ENCODE data around the gene PSMB8. TPM values are rescaled to one million over a fixed set of nuclear protein-coding genes. Genes with fewer than 3 reads are reported as not detected.

The PSMB8 gene
- total RNA-seq, 2 experiments from 2014 or later = 120 to 121 TPM

DNA sequence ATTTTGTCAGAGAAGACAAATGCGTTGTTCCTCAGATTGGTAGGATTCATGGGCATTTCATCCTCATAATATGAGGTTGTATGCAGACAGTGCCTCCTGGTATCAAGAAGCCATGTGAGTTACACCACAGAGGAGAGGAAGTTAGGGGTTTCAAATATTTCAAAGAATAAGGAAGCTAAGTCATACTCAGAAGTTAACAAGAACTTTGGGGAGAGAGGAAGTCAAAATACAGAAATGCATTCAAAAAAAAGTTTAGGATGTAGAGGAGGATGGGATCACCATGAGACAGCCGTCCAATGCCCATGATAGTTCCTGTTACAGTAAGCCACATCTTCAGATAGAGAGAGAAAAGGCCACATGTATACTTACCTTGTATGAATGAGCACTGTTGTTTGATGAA, 49.3 kb downstream of the PSMB8 start:
- H3K4me3 ChIP-seq (ENCODE audit: low read length) = no peak overlapping the region
- no peak overlapping the region for H3K27ac Mint-ChIP-seq
- peaks cover 3% of the 10 kb centered on the region for H3K9me3 Mint-ChIP-seq
- TF ChIP-seq, protein P1, sequence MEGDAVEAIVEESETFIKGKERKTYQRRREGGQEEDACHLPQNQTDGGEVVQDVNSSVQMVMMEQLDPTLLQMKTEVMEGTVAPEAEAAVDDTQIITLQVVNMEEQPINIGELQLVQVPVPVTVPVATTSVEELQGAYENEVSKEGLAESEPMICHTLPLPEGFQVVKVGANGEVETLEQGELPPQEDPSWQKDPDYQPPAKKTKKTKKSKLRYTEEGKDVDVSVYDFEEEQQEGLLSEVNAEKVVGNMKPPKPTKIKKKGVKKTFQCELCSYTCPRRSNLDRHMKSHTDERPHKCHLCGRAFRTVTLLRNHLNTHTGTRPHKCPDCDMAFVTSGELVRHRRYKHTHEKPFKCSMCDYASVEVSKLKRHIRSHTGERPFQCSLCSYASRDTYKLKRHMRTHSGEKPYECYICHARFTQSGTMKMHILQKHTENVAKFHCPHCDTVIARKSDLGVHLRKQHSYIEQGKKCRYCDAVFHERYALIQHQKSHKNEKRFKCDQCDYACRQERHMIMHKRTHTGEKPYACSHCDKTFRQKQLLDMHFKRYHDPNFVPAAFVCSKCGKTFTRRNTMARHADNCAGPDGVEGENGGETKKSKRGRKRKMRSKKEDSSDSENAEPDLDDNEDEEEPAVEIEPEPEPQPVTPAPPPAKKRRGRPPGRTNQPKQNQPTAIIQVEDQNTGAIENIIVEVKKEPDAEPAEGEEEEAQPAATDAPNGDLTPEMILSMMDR (IDR thresholded peaks at IDR 0.05) = no peak
- H3K27me3 Mint-ChIP-seq = peaks cover 74% of the 10 kb centered on the region
- H3K4me1 Mint-ChIP-seq (ENCODE audit: low read depth) = peaks cover 26% of the 10 kb centered on the region
- no peaks in the 10 kb centered on the region for H3K36me3 ChIP-seq (ENCODE audit: insufficient read depth, low read length)
- H3K4me3 Mint-ChIP-seq = no peak overlapping the region
- H3K4me1 ChIP-seq (ENCODE audit: insufficient read depth, low read length) = peaks cover 9% of the 10 kb centered on the region
- intact Hi-C loops (cut with DNase I, micrococcal nuclease) = loop anchor here in 1 of 2 experiments (5.0 to 10.0 kb wide), 2 partner anchors 92 to 540 kb away; no protein-coding TSS in a partner anchor
- ChIA-PET CTCF (interaction anchor here (0.7 to 1.4 kb wide), 3 partner anchors 74 to 442 kb away, joined by 3 to 6 read pairs (median 3); no protein-coding TSS in a partner anchor), POLR2A (no interaction called here)
- peaks cover 14 to 28% of the 10 kb centered on the region in 2 experiments for H3K27me3 ChIP-seq (ENCODE audit: control insufficient read depth in 1 of 2, insufficient read depth in 2 of 2, low read length in 2 of 2)
- H3K27ac ChIP-seq (ENCODE audit: low read depth in 1 of 2, low read length in 2 of 2) = no peak overlapping the region
- ATAC-seq (ENCODE audit: poor library complexity) (peak; percentile 29), DNase-seq (peak in 3 of 14 experiments; percentile 14 to 48 (median 30))
- H3K9me3 ChIP-seq (ENCODE audit: control insufficient read depth in 1 of 2, insufficient read depth in 1 of 2, low read length in 2 of 2) = peaks cover 0 to 3% of the 10 kb centered on the region in 2 experiments
- H3K36me3 Mint-ChIP-seq (ENCODE audit: low read depth) = no peaks in the 10 kb centered on the region

DNA sequence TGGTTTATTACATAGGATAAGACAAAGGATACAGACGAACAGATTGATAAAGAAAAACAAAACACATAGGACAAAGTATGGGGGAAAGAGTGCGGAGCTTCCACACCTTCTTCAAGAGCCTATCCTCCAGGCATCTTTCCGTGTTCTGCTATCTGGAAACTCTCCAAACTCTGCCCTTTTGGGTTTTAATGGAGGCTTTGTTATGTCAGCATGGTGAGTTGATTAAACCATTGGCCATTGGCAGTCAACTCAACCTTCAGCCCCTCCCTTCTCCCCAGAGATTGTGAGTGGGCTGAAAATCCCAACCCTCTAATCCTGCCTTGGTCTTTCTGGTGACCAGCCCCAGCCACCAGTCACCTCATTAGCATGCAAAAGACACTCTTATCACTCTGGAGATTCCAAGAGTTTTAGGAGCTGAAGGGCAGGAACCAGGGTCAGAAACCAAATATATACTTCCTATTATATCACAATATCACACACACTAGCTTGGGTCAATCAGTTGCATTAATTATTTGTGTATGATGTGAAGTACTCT, 50.9 kb downstream of the PSMB8 start:
- ATAC-seq (ENCODE audit: poor library complexity) (no peak), DNase-seq (no peak)
- no peaks in the 10 kb centered on the region for H3K36me3 Mint-ChIP-seq (ENCODE audit: low read depth)
- CTCF ChIA-PET = interaction anchor here (0.8 to 1.4 kb wide), 2 partner anchors 45 to 90 kb away, joined by 3 to 6 read pairs; partner anchors contain the start of gene TAP2
- H3K27ac ChIP-seq (ENCODE audit: low read depth in 1 of 2, low read length in 2 of 2) = no peak overlapping the region
- H3K4me3 Mint-ChIP-seq = no peak overlapping the region
- no peaks in the 10 kb centered on the region for H3K36me3 ChIP-seq (ENCODE audit: insufficient read depth, low read length)
- peaks cover 9% of the 10 kb centered on the region for H3K4me1 ChIP-seq (ENCODE audit: insufficient read depth, low read length)
- intact Hi-C loops (cut with DNase I, micrococcal nuclease) = loop anchor here in 1 of 2 experiments (5.0 to 10.0 kb wide), 2 partner anchors 91 to 538 kb away; no protein-coding TSS in a partner anchor
- no peaks in the 10 kb centered on the region for H3K9me3 Mint-ChIP-seq
- H3K9me3 ChIP-seq (ENCODE audit: control insufficient read depth in 1 of 2, insufficient read depth in 1 of 2, low read length in 2 of 2) = no peaks in the 10 kb centered on the region
- H3K27ac Mint-ChIP-seq = no peak overlapping the region
- peaks cover 26% of the 10 kb centered on the region for H3K4me1 Mint-ChIP-seq (ENCODE audit: low read depth)
- no peak overlapping the region for H3K4me3 ChIP-seq (ENCODE audit: low read length)
- H3K27me3 ChIP-seq (ENCODE audit: control insufficient read depth in 1 of 2, insufficient read depth in 2 of 2, low read length in 2 of 2) = peaks cover 11 to 28% of the 10 kb centered on the region in 2 experiments
- H3K27me3 Mint-ChIP-seq = peaks cover 74% of the 10 kb centered on the region
- TF ChIP-seq, protein P1 (IDR thresholded peaks at IDR 0.05) = no peak
- POLR2A ChIA-PET = no interaction called here

Other genes with a start within 250 kb of the PSMB8 start
- 1 to 10 TPM; 5.9 to 6.9 TPM for gene HLA-DQA1, start 206.6 kb downstream of the PSMB8 start, total RNA-seq
- gene HLA-DQB1, start 177.4 kb downstream of the PSMB8 start, total RNA-seq = 10 to 100 TPM; 21.5 to 21.7 TPM
- 1 to 10 TPM in 1 of 2 experiments, under 1 TPM in 1; 0.71 to 1.1 TPM for gene HLA-DQA2, start 102.7 kb downstream of the PSMB8 start, total RNA-seq
- 1 to 10 TPM; 1.3 to 2.2 TPM for gene HLA-DQB2, start 80.5 kb downstream of the PSMB8 start, total RNA-seq
- 1 to 10 TPM; 2.9 to 3.2 TPM for gene HLA-DOB, start 27.0 kb downstream of the PSMB8 start, total RNA-seq
- 100 to 1,000 TPM; 165 to 171 TPM for gene TAP2, start 5.3 kb downstream of the PSMB8 start, total RNA-seq
- gene TAP1, start 9.7 kb upstream of the PSMB8 start, total RNA-seq = 10 to 100 TPM; 91.5 to 93.9 TPM
- 10 to 100 TPM; 37.2 to 38.4 TPM for gene PSMB9, start 10.1 kb upstream of the PSMB8 start, total RNA-seq
- gene HLA-DMB, start 97.0 kb upstream of the PSMB8 start, total RNA-seq = 1 to 10 TPM; 4.6 to 6.0 TPM
- 10 to 100 TPM; 14.4 to 16.5 TPM for gene HLA-DMA, start 109.0 kb upstream of the PSMB8 start, total RNA-seq
- gene BRD2, start 124.5 kb upstream of the PSMB8 start, total RNA-seq = 100 to 1,000 TPM; 340 to 378 TPM
- gene HLA-DOA, start 165.5 kb upstream of the PSMB8 start, total RNA-seq = 1 to 10 TPM; 5.9 to 6.1 TPM
- gene HLA-DPA1, start 229.6 kb upstream of the PSMB8 start, total RNA-seq = 10 to 100 TPM; 19.4 to 19.9 TPM
- 10 to 100 TPM; 29.0 to 31.7 TPM for gene HLA-DPB1, start 231.9 kb upstream of the PSMB8 start, total RNA-seq

All from CD4-positive, alpha-beta T cell (primary cell).